K562 treated with DMSO at 1 percent for 48 hours (cell line): ENCODE results near the gene DOK3. TPM values are rescaled to one million over a fixed set of nuclear protein-coding genes. Genes with fewer than 3 reads are reported as not detected.

Experiments
- total RNA-seq: library from RNA; unstranded; fragments of 300-600 nt; gene quantifications from 2 replicates; pipeline ENCODE4 v1.2.3, GENCODE V29; 2022; ENCODE audit warnings: low replicate concordance; ENCODE audit errors: extremely low read depth

Gene DOK3
- not detected in 2 replicates for total RNA-seq

GRCh38 chr5:177509381-177509951 lies at the start of gene DOK3:
DOK3 (minus strand) TSS chr5:177509826; CDS start chr5:177509540, 286 bp downstream.

GRCh38 chr5:177554474-177555111 lies 45.0 kb upstream of the DOK3 start, which contains the start of gene FAM193B:
FAM193B (minus strand) TSS chr5:177554563; CDS start chr5:177554458, 105 bp downstream.

GRCh38 chr5:177516601-177517568 lies 7.3 kb upstream of the DOK3 start, which contains the start of gene DDX41:
DDX41 (minus strand) TSS chr5:177516961; CDS start chr5:177516945, 16 bp downstream.

GRCh38 chr5:177497292-177498012 lies 12.2 kb downstream of the DOK3 start, which contains the start of gene PDLIM7:
PDLIM7 (minus strand) TSS chr5:177497604; CDS start chr5:177496512, 1,092 bp downstream.

GRCh38 chr5:177473443-177474001 lies 36.1 kb downstream of the DOK3 start, which contains the start of gene DBN1:
DBN1 (minus strand) TSS chr5:177473634; CDS start chr5:177473521, 113 bp downstream.

Other genes starting within 250 kb of the DOK3 start
- not detected in 2 replicates for gene RAB24, start 206.1 kb downstream of the DOK3 start, total RNA-seq
- not detected in 2 replicates for gene PRELID1, start 206.0 kb downstream of the DOK3 start, total RNA-seq
- not detected in 2 replicates for gene MXD3, start 197.9 kb downstream of the DOK3 start, total RNA-seq
- gene LMAN2, start 158.2 kb downstream of the DOK3 start, total RNA-seq, result 1,046 TPM in 1 of 2 replicates, not detected in the other
- gene RGS14, start 151.9 kb downstream of the DOK3 start, total RNA-seq, result not detected in 2 replicates
- gene SLC34A1, start 125.4 kb downstream of the DOK3 start, total RNA-seq, result not detected in 2 replicates
- gene PFN3, start 109.2 kb downstream of the DOK3 start, total RNA-seq, result not detected in 2 replicates
- not detected in 2 replicates for gene F12, start 100.3 kb downstream of the DOK3 start, total RNA-seq
- not detected in 2 replicates for gene GRK6, start 83.2 kb downstream of the DOK3 start, total RNA-seq
- not detected in 2 replicates for gene PRR7, start 63.0 kb downstream of the DOK3 start, total RNA-seq
- gene DBN1, start 36.2 kb downstream of the DOK3 start, total RNA-seq, result not detected in 2 replicates
- gene PDLIM7, start 12.2 kb downstream of the DOK3 start, total RNA-seq, result not detected in 2 replicates
- gene DDX41, start 7.1 kb upstream of the DOK3 start, total RNA-seq, result not detected in 2 replicates
- gene FAM193B, start 44.7 kb upstream of the DOK3 start, total RNA-seq, result not detected in 2 replicates
- gene TMED9, start 82.4 kb upstream of the DOK3 start, total RNA-seq, result 295 TPM in 1 of 2 replicates, not detected in the other
- gene B4GALT7, start 90.3 kb upstream of the DOK3 start, total RNA-seq, result not detected in 2 replicates